ENCODE data around the gene KLHDC7B.
A peak's percentile ranks its signal among the peaks of the same experiment; 100 is the strongest.

KLHDC7B gene

GRCh38 chr22:50548040-50548920, 2.6 kb downstream of the KLHDC7B start:
- no peak for DNase-seq (ENCODE audit: low read depth)

DNA sequence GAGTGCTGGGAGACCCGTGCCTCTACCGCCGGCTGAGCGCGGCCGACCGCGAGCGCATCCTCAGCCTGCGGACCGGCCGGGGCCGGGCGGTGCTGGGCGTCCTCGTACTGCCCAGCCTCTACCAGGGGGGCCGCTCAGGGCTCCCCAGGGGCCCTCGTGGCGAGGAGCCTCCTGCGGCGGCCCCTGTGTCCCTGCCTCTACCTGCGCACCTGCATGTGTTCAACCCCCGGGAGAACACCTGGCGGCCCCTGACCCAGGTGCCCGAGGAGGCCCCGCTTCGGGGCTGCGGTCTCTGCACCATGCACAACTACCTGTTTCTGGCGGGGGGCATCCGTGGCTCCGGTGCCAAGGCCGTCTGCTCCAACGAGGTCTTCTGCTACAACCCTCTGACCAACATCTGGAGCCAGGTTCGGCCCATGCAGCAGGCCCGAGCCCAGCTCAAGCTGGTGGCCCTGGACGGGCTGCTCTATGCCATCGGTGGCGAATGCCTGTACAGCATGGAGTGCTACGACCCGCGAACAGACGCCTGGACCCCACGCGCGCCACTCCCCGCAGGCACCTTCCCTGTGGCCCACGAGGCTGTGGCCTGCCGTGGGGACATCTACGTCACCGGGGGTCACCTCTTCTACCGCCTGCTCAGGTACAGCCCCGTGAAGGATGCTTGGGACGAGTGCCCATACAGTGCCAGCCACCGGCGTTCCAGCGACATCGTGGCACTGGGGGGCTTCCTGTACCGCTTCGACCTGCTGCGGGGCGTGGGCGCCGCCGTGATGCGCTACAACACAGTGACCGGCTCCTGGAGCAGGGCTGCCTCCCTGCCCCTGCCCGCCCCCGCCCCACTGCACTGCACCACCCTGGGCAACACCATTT, 3.5 kb downstream of the KLHDC7B start:
- no peak for DNase-seq (ENCODE audit: low read depth)

DNA sequence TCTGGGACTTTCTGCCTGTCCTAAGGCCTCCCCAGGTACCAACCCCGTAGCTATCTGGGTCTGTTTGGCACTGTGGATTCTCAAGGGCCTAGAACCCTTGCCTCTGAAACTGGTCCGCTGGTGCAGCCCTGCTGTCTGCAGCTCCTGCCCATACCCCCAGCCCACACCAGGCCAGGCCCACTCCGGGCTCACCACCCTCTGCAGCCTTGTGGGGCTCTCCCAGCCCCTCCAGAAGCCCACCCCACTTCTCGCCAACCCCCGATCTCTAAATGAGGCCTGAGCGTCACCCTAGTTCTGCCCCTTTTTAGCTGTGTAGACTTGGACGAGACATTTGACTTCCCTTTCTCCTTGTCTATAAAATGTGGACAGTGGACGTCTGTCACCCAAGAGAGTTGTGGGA, 4.7 kb downstream of the KLHDC7B start:
- no peak for DNase-seq (ENCODE audit: low read depth)

- no peak for DNase-seq (ENCODE audit: low read depth)
Measured at GRCh38 chr22:50551160-50551752, 5.6 kb downstream of the KLHDC7B start.

GRCh38 chr22:50553310-50553709, 7.6 kb downstream of the KLHDC7B start:
- DNase-seq (ENCODE audit: low read depth): no peak

GRCh38 chr22:50556703-50557102, 11.0 kb downstream of the KLHDC7B start:
- no peak for DNase-seq (ENCODE audit: low read depth)

- DNase-seq (ENCODE audit: low read depth): no peak
Measured at GRCh38 chr22:50560034-50560433, 14.3 kb downstream of the KLHDC7B start.

DNA sequence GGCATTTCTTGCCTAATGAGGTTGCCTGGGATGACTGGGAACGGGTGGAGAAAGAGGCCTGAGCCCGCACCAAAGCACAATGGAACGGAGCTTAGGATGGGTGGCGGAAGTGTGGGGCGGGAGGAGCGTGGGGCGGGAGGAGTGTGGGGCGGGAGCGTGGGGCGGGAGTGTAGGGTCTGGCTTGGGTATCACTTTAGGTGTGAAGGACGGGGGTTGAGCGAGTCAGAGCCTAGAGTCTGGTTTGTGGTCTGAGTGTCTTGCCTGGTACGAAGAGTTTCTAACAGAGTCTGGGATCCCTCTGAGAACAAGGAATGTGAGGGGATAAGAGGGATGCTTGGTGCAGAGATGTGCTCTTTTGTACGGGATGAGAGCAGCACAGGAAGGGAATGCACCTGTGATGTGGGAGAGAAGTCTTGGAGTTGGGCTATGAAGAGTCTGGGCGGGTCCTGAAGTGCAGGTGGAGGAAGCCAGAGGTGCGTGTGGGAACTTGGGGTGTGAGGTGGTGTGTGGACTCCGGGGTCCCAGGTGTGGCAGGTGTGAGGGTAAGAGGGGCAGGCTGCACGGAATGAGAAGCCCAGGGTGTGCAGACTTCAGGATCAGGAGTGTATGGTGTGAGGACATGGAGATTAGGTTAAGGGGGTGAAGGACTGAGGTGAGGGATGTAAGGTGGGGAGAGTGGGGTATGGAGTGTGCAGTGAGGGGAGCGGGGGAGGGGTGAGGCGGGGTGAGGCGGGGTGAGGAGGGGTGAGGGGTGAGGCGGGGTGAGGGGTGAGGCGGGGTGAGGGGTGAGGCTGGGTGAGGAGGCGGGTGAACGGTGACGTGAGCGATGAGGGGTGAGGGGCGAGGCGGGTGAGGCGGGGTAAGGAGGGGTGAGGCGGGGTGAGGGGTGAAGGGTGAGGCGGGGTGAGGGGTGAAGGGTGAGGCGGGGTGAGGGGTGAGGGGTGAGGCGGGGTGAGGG, 16.0 kb downstream of the KLHDC7B start:
- no peak for DNase-seq (ENCODE audit: low read depth)

DNA sequence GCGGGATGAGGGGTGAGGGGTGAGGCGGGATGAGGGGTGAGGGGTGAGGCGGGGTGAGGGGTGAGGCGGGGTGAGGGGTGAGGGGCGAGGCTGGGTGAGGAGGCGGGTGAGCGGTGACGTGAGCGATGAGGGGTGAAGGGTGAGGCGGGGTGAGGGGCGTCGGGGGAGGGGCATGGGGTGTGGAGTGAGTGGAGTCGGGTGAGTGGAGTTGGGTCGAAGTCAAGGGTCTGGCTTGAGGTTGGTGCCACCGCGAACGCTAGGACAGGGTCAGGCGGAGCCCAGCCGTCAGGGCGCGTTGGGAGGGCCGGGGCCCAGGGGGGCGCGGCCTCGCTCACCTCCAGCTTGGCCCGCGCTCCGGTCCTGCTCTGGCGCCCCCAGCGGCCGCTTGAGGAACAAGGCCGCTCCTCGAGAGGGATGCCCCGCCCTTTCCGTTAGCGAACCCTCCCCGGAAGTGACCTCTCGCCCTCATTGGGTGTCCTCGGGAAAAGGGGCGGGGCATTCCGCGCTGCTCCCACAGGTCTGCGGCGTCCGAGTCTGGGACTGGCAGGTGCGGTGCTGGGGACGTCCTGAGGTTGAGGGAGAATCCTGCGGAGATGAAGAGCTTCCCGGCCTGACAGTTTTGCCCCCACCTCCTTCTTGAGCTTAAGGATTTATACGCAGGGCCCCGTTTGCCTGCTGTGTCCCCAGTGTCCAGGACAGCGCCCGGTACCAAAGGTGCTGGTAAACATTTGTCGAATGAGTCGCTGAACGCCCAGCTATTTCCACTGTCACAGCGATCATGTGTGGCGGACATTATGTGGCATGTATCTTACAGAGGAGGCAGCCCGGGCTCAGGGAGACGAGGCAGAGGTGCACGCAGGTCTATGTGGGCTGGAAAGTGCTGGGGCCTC, 17.1 kb downstream of the KLHDC7B start, which contains the start of gene SYCE3:
Gene SYCE3 (minus strand): TSS at position 397 of the 890 bp plus-strand sequence. CDS start 6,514 bp downstream, outside the sequence.
- DNase-seq (ENCODE audit: low read depth): peak; percentile 99

- DNase-seq (ENCODE audit: low read depth): no peak
Measured at GRCh38 chr22:50563413-50564160, 17.9 kb downstream of the KLHDC7B start.

- DNase-seq (ENCODE audit: low read depth): no peak
Measured at GRCh38 chr22:50564289-50564688, 18.6 kb downstream of the KLHDC7B start.

- no peak for DNase-seq (ENCODE audit: low read depth)
Measured at GRCh38 chr22:50567721-50568252, 22.1 kb downstream of the KLHDC7B start.

DNA sequence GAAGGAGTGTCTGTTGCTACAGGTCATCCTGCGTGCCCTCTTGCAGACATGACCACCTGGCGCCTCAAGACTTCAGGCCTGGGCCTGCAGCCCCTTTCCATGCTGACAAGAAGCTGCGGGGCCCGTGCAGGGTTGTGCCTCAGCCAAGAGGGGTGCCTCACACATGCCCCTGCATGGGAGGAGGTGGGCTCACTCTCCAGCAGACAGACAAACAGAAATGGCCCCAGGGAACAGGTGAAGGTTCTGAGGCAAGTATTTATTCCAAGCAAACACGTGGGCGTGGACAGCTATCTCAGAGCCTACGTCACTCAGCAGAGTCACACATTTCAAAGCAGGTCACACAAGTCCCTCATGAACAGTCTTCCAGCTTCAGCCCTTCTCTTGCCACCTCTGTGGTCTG, 22.9 kb downstream of the KLHDC7B start:
- no peak for DNase-seq (ENCODE audit: low read depth)

- DNase-seq (ENCODE audit: low read depth): no peak
Measured at GRCh38 chr22:50569041-50569459, 23.4 kb downstream of the KLHDC7B start.

DNA sequence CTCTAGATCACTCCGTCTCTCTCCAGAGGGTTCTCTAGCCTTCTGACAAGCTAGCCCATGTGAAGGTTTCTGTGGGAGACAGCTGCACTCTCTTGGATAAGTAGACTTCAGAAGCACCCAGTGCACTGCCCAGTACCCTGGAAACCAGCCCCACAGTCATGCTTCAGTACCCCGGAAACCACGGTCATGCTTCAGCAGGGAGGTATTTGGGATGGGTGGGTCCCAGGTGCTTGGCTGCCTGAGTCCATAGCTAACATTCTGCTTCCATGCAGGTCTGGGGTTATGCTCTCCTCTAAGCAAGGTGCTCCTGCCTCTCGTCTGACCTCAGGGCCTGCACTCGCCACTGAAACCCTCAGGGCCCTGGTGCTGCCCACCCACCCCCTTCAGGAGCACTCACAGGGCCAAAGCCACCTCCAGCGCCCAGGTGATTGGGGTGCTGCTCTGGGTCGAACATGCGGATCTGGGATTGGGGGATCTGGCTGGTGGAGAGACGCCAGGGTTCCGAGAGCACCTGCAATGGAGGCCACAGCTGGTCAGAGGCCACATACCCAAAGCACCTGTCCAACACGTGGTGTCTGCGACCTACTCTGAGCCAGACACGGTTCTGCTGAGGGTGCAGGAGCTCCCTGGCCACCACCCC, 24.3 kb downstream of the KLHDC7B start:
- no peak for DNase-seq (ENCODE audit: low read depth)

GRCh38 chr22:50570861-50571260, 25.2 kb downstream of the KLHDC7B start:
- DNase-seq (ENCODE audit: low read depth): no peak

- DNase-seq (ENCODE audit: low read depth): no peak
Measured at GRCh38 chr22:50571264-50572175, 25.8 kb downstream of the KLHDC7B start.

GRCh38 chr22:50572965-50573364, 27.3 kb downstream of the KLHDC7B start:
- DNase-seq (ENCODE audit: low read depth): no peak
